Measurements from ENCODE around the gene ZNF548. TPM values are rescaled to one million over a fixed set of nuclear protein-coding genes. Genes with fewer than 3 reads are reported as not detected.

Gene ZNF548
- 1 to 10 TPM; 6.6 to 7.5 TPM for total RNA-seq

- peak in 4 of 7 experiments; percentile 35 to 58 (median 50) for TF ChIP-seq CTCF (IDR thresholded peaks at IDR 0.05)
- peak in 2 of 3 donors; percentile 58 to 69 for TF ChIP-seq POLR2A (IDR thresholded peaks at IDR 0.05)
- Histone ChIP-seq H3K4me1 (peaks cover 14% of the 10 kb centered on the region), H3K27me3 (no peaks in the 10 kb centered on the region), H3K4me3 (peak within 1 kb of the TSS; percentile 58 to 82), H3K36me3 (replicated peaks in 1 of 2; ENCODE audit: insufficient read depth in 1 of 2, low read depth in 2 of 2) (no peaks in the 10 kb centered on the region), H3K27ac (peak within 1 kb of the TSS; percentile 76 to 87 (median 78)), H3K9me3 (no peaks in the 10 kb centered on the region)
- intact Hi-C loops (cut with DNase I), result no loop called here
- 1 to 2% methylated on average over 12 to 50 of the region's 50 CpGs for WGBS, 2 donors
- DNase-seq (peak; percentile 92 to 97 (median 94)), ATAC-seq (peak; percentile 97)
Measured at GRCh38 chr19:57389730-57390598, at the start of gene ZNF548. TSS of gene ZNF548 (plus strand) at chr19:57389854. CDS start at chr19:57390100, 246 bp downstream.

- Histone ChIP-seq H3K27me3 (no peaks in the 10 kb centered on the region), H3K9me3 (no peaks in the 10 kb centered on the region), H3K36me3 (replicated peaks in 1 of 2; ENCODE audit: insufficient read depth in 1 of 2, low read depth in 2 of 2) (no peaks in the 10 kb centered on the region), H3K4me3 (no peak overlapping the region), H3K27ac (no peak overlapping the region), H3K4me1 (no peaks in the 10 kb centered on the region)
- intact Hi-C loops (cut with DNase I), result no loop called here
- WGBS, 2 donors, result 61 to 68% methylated on average over 6 of the region's 6 CpGs
- DNase-seq (no peak), ATAC-seq (no peak)
- TF ChIP-seq POLR2A (IDR thresholded peaks at IDR 0.05), result no peak
- TF ChIP-seq CTCF (IDR thresholded peaks at IDR 0.05), result no peak
Measured at GRCh38 chr19:57342582-57342981, 47.1 kb upstream of the ZNF548 start.

GRCh38 chr19:57348136-57348535 is 41.5 kb upstream of the ZNF548 start:
- no peak overlapping the region for H3K27ac ChIP-seq
- DNase-seq (no peak), ATAC-seq (no peak)
- WGBS, 2 donors, result 52 to 64% methylated on average over 3 of the region's 3 CpGs
- peaks cover 15% of the 10 kb centered on the region for H3K4me1 ChIP-seq
- no peaks in the 10 kb centered on the region for H3K27me3 ChIP-seq
- no peak for TF ChIP-seq POLR2A (IDR thresholded peaks at IDR 0.05)
- no peak for TF ChIP-seq CTCF (IDR thresholded peaks at IDR 0.05)
- no peaks in the 10 kb centered on the region for H3K36me3 ChIP-seq (replicated peaks in 1 of 2; ENCODE audit: insufficient read depth in 1 of 2, low read depth in 2 of 2)
- intact Hi-C loops (cut with DNase I), result no loop called here
- no peak overlapping the region for H3K4me3 ChIP-seq
- H3K9me3 ChIP-seq, result no peaks in the 10 kb centered on the region

GRCh38 chr19:57350877-57351805 is 38.5 kb upstream of the ZNF548 start, which contains the start of gene ZNF304:
TSS of gene ZNF304 (plus strand) at chr19:57351271. CDS start at chr19:57351665, 394 bp downstream.
- Histone ChIP-seq H3K27ac (peak within 1 kb of the TSS in 3 of 4 donors; percentile 46 to 57 (median 56)), H3K4me1 (peaks cover 15% of the 10 kb centered on the region), H3K9me3 (peaks cover 0 to 6% (median 0%) of the 10 kb centered on the region in 3 donors), H3K27me3 (no peaks in the 10 kb centered on the region), H3K36me3 (replicated peaks in 1 of 2; ENCODE audit: insufficient read depth in 1 of 2, low read depth in 2 of 2) (peaks cover 0 to 11% of the 10 kb centered on the region in 2 donors), H3K4me3 (peak within 1 kb of the TSS; percentile 44 to 50)
- ATAC-seq, result peak; percentile 99
- TF ChIP-seq POLR2A (IDR thresholded peaks at IDR 0.05) (peak in 2 of 3 donors; percentile 41), CTCF (IDR thresholded peaks at IDR 0.05) (no peak)
- intact Hi-C loops (cut with DNase I), result no loop called here
- DNase-seq, result peak; percentile 87 to 96 (median 92)
- 2 to 6% methylated on average over 12 to 57 of the region's 57 CpGs for WGBS, 2 donors
